GM23338 (cell line): ENCODE results near the gene CREB3L2. TPM values are rescaled to one million over a fixed set of nuclear protein-coding genes. Genes with fewer than 3 reads are reported as not detected.

Experiments used
- ATAC-seq: fragments of 200-7000 bp; cut with Tn5 transposase; 3 replicates; pipeline ENCODE4 v1.9.1; 2020
- DNase-seq: peaks from one replicate; pipeline ENCODE4 v3.0.0-alpha.2; 2015; ENCODE audit warnings: low spot score
- H2AFZ ChIP-seq: fragments of 200-600 bp; sonication (generic); 2 replicates; pipeline ENCODE4 v1.8.0; 2016; ENCODE audit warnings: antibody characterized with exemption, mild to moderate bottlenecking, moderate library complexity
- H3F3A ChIP-seq: fragments of 200-600 bp; sonication (generic); replicated peaks from 2 replicates; pipeline ENCODE4 v1.8.0; 2017; ENCODE audit warnings: antibody characterized with exemption, mixed run types, low read depth
- H3K27ac ChIP-seq: fragments of 200-600 bp; sonication (generic); 2 replicates; pipeline ENCODE4 v1.6.1; 2016; ENCODE audit warnings: low read depth
- H3K27me3 ChIP-seq: fragments of 200-600 bp; sonication (generic); 2 replicates; pipeline ENCODE4 v1.8.0; 2016; ENCODE audit warnings: mild to moderate bottlenecking, mixed run types, moderate library complexity; ENCODE audit not compliant: insufficient read depth
- H3K36me3 ChIP-seq: fragments of 200-600 bp; sonication (generic); 2 replicates; pipeline ENCODE4 v1.8.0; 2016; ENCODE audit warnings: mild to moderate bottlenecking; ENCODE audit not compliant: insufficient read depth
- H3K4me1 ChIP-seq: fragments of 200-600 bp; sonication (generic); 2 replicates; pipeline ENCODE4 v1.8.0; 2016; ENCODE audit warnings: mild to moderate bottlenecking, moderate library complexity; ENCODE audit not compliant: insufficient read depth
- H3K4me2 ChIP-seq: fragments of 200-600 bp; sonication (generic); 2 replicates; pipeline ENCODE4 v1.7.1; 2017; ENCODE audit warnings: mixed run types
- H3K4me3 ChIP-seq: fragments of 200-600 bp; sonication (generic); 2 replicates; pipeline ENCODE4 v1.6.1; 2016; ENCODE audit warnings: mixed run types
- H3K79me2 ChIP-seq: fragments of 200-600 bp; sonication (generic); replicated peaks from 2 replicates; pipeline ENCODE4 v1.8.0; 2017; ENCODE audit warnings: mild to moderate bottlenecking; ENCODE audit not compliant: insufficient read depth
- H3K9me2 ChIP-seq: fragments of 200-600 bp; sonication (generic); 2 replicates; pipeline ENCODE4 v1.8.0; 2017; ENCODE audit not compliant: insufficient read depth
- H4K20me1 ChIP-seq: fragments of 200-600 bp; sonication (generic); replicated peaks from 2 replicates; pipeline ENCODE4 v1.8.0; 2017; ENCODE audit warnings: mild to moderate bottlenecking; ENCODE audit not compliant: insufficient read depth
- H3K27ac Mint-ChIP-seq: 2 replicates; pipeline ENCODE4 v1.8.0; 2020; ENCODE audit warnings: inconsistent platforms, mild to moderate bottlenecking, moderate library complexity, mixed read lengths
- H3K27me3 Mint-ChIP-seq: 3 replicates; pipeline ENCODE4 v1.8.0; 2022; ENCODE audit warnings: low read depth, mild to moderate bottlenecking, moderate library complexity, mixed read lengths, inconsistent platforms; ENCODE audit not compliant: insufficient read depth, poor library complexity
- H3K36me3 Mint-ChIP-seq: 3 replicates; pipeline ENCODE4 v1.8.0; 2021; ENCODE audit warnings: low read depth, mild to moderate bottlenecking, inconsistent platforms, moderate library complexity, mixed read lengths
- H3K4me1 Mint-ChIP-seq: 3 replicates; pipeline ENCODE4 v1.8.0; 2020; ENCODE audit warnings: mild to moderate bottlenecking, inconsistent platforms, mixed read lengths
- H3K4me3 Mint-ChIP-seq: 3 replicates; pipeline ENCODE4 v1.8.0; 2021; ENCODE audit warnings: moderate library complexity, mild to moderate bottlenecking, inconsistent platforms, mixed read lengths
- H3K9me3 Mint-ChIP-seq: 3 replicates; pipeline ENCODE4 v1.8.0; 2020; ENCODE audit warnings: moderate library complexity, mild to moderate bottlenecking, inconsistent platforms, mixed read lengths
- CREB1 ChIP-seq: fragments of 250-450 bp; sonication (Bioruptor Pico); IDR thresholded peaks from 2 replicates; pipeline ENCODE4 v1.5.0; 2020; ENCODE audit warnings: low read depth, mild to moderate bottlenecking, moderate library complexity
- EZH2 ChIP-seq: fragments of 200-600 bp; sonication (generic); IDR thresholded peaks from one replicate; pipeline ENCODE4 v1.8.0; 2017; ENCODE audit warnings: antibody characterized with exemption, mild to moderate bottlenecking, low read depth; ENCODE audit not compliant: unreplicated experiment
- STAT1 ChIP-seq: IDR thresholded peaks from one replicate; pipeline ENCODE4 v1.6.1; 2016; ENCODE audit warnings: antibody characterized with exemption; ENCODE audit not compliant: unreplicated experiment
- ZNF114 ChIP-seq: fragments of 250-450 bp; sonication (Bioruptor Pico); IDR thresholded peaks from 2 replicates; pipeline ENCODE4 v1.5.0; 2020; ENCODE audit warnings: mild to moderate bottlenecking, moderate library complexity
- polyA plus RNA-seq: library from polyadenylated mRNA; unstranded; fragments of >200 nt; fragmentation: Nextera tagmentation; extraction: Ambion mirVana; gene quantifications from 2 replicates; pipeline ENCODE4 v1.2.1, GENCODE V29; 2016
- total RNA-seq: library from RNA; depleted of rRNA; stranded (reverse); fragments of >200 nt; shearing (Covaris generic); gene quantifications from 2 replicates; pipeline ENCODE4 v1.2.3, GENCODE V29; 2014
- TF ChIP-seq, protein P1 (sequence below), 2 experiments: fragments of 200-600 bp in 1 of 2; sonication (generic) in 1 of 2; conservative IDR thresholded peaks; 2 replicates each; pipeline versions ENCODE4 v1.5.1 to v1.6.1; 2016 to 2017; ENCODE audit warnings: antibody characterized with exemption in 2 of 2, low read depth in 2 of 2, mild to moderate bottlenecking in 2 of 2, moderate library complexity in 1 of 2
- TF ChIP-seq, protein P2 (sequence below): fragments of 250-450 bp; sonication (Bioruptor Pico); IDR thresholded peaks from 2 replicates; pipeline ENCODE4 v1.5.0; 2020; ENCODE audit warnings: mild to moderate bottlenecking, moderate library complexity

Gene CREB3L2
- total and polyA plus RNA-seq, 2 experiments from 2014 or later: 14.5 to 27.1 TPM

DNA sequence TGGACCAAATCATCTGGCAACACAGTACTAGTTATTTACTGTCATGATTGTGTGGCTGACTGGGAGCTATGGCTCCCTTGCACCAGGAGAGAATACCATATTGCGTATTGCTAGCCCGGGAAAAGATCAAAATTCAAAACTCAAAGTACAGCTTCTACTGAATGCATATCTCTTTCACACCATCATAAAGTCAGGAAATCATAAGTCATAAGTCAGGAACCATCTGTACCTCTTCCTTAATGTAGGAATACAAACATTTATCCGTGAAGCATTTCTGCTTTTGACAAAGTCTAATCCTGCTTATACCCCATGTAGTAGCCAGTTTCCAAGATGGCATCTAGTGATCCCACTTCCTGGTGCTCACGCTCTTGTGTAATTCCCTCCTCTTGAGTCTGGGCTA is 2.2 kb upstream of the CREB3L2 start:
- no peak for ATAC-seq
- Histone ChIP-seq H2AFZ (no peak overlapping the region), H3K4me3 (no peak overlapping the region), H3K4me1 (peaks cover 15% of the 10 kb centered on the region; the same call in 1 of the 2 replicates), H4K20me1 (no peaks in the 10 kb centered on the region; the same call in 1 of the 2 replicates), H3F3A (no peaks in the 10 kb centered on the region), H3K27me3 (no peaks in the 10 kb centered on the region), H3K79me2 (peaks cover 26% of the 10 kb centered on the region), H3K9me2 (no peaks in the 10 kb centered on the region), H3K27ac (no peak overlapping the region), H3K4me2 (no peak overlapping the region), H3K36me3 (no peaks in the 10 kb centered on the region)
- peaks cover 20% of the 10 kb centered on the region for H3K4me1 Mint-ChIP-seq
- DNase-seq: no peak
- no peak overlapping the region for H3K4me3 Mint-ChIP-seq
- H3K27me3 Mint-ChIP-seq: peaks cover 7% of the 10 kb centered on the region
- no peak overlapping the region for H3K27ac Mint-ChIP-seq
- H3K9me3 Mint-ChIP-seq: no peaks in the 10 kb centered on the region
- H3K36me3 Mint-ChIP-seq: no peaks in the 10 kb centered on the region
- TF ChIP-seq, protein P1, sequence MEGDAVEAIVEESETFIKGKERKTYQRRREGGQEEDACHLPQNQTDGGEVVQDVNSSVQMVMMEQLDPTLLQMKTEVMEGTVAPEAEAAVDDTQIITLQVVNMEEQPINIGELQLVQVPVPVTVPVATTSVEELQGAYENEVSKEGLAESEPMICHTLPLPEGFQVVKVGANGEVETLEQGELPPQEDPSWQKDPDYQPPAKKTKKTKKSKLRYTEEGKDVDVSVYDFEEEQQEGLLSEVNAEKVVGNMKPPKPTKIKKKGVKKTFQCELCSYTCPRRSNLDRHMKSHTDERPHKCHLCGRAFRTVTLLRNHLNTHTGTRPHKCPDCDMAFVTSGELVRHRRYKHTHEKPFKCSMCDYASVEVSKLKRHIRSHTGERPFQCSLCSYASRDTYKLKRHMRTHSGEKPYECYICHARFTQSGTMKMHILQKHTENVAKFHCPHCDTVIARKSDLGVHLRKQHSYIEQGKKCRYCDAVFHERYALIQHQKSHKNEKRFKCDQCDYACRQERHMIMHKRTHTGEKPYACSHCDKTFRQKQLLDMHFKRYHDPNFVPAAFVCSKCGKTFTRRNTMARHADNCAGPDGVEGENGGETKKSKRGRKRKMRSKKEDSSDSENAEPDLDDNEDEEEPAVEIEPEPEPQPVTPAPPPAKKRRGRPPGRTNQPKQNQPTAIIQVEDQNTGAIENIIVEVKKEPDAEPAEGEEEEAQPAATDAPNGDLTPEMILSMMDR (conservative IDR thresholded peaks at IDR 0.05; ENCODE audit: low read depth in 2 of 2): no peak
- TF ChIP-seq, protein P2, sequence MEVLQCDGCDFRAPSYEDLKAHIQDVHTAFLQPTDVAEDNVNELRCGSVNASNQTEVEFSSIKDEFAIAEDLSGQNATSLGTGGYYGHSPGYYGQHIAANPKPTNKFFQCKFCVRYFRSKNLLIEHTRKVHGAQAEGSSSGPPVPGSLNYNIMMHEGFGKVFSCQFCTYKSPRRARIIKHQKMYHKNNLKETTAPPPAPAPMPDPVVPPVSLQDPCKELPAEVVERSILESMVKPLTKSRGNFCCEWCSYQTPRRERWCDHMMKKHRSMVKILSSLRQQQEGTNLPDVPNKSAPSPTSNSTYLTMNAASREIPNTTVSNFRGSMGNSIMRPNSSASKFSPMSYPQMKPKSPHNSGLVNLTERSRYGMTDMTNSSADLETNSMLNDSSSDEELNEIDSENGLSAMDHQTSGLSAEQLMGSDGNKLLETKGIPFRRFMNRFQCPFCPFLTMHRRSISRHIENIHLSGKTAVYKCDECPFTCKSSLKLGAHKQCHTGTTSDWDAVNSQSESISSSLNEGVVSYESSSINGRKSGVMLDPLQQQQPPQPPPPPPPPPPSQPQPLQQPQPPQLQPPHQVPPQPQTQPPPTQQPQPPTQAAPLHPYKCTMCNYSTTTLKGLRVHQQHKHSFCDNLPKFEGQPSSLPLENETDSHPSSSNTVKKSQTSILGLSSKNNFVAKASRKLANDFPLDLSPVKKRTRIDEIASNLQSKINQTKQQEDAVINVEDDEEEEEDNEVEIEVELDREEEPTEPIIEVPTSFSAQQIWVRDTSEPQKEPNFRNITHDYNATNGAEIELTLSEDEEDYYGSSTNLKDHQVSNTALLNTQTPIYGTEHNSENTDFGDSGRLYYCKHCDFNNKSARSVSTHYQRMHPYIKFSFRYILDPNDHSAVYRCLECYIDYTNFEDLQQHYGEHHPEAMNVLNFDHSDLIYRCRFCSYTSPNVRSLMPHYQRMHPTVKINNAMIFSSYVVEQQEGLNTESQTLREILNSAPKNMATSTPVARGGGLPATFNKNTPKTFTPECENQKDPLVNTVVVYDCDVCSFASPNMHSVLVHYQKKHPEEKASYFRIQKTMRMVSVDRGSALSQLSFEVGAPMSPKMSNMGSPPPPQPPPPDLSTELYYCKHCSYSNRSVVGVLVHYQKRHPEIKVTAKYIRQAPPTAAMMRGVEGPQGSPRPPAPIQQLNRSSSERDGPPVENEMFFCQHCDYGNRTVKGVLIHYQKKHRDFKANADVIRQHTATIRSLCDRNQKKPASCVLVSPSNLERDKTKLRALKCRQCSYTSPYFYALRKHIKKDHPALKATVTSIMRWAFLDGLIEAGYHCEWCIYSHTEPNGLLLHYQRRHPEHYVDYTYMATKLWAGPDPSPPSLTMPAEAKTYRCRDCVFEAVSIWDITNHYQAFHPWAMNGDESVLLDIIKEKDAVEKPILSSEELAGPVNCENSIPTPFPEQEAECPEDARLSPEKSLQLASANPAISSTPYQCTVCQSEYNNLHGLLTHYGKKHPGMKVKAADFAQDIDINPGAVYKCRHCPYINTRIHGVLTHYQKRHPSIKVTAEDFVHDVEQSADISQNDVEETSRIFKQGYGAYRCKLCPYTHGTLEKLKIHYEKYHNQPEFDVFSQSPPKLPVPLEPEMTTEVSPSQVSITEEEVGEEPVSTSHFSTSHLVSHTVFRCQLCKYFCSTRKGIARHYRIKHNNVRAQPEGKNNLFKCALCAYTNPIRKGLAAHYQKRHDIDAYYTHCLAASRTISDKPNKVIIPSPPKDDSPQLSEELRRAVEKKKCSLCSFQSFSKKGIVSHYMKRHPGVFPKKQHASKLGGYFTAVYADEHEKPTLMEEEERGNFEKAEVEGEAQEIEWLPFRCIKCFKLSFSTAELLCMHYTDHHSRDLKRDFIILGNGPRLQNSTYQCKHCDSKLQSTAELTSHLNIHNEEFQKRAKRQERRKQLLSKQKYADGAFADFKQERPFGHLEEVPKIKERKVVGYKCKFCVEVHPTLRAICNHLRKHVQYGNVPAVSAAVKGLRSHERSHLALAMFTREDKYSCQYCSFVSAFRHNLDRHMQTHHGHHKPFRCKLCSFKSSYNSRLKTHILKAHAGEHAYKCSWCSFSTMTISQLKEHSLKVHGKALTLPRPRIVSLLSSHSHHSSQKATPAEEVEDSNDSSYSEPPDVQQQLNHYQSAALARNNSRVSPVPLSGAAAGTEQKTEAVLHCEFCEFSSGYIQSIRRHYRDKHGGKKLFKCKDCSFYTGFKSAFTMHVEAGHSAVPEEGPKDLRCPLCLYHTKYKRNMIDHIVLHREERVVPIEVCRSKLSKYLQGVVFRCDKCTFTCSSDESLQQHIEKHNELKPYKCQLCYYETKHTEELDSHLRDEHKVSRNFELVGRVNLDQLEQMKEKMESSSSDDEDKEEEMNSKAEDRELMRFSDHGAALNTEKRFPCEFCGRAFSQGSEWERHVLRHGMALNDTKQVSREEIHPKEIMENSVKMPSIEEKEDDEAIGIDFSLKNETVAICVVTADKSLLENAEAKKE (CRISPR knock-in tag): no peak
- TF ChIP-seq EZH2 (no peak), ZNF114 (CRISPR knock-in tag) (no peak), CREB1 (CRISPR knock-in tag) (no peak), STAT1 (no peak)
